A673 (cell line): ENCODE results near the gene FBXO41. TPM values are rescaled to one million over a fixed set of nuclear protein-coding genes. Genes with fewer than 3 reads are reported as not detected.

Source experiments
- BruUV-seq: library from RNA; stranded (reverse); fragments of 400-500 nt; replicated peaks from 2 replicates; lab custom pipeline; 2021; lab: Mats Ljungman, UMichigan
- CTCF ChIA-PET: fragments of 300-600 bp; sonication (Branson Sonifier 250); formaldehyde crosslinking; loops from one replicate; lab custom pipeline; 2022; ENCODE audit warnings: antibody characterized with exemption; lab: Charles Lee
- POLR2A ChIA-PET: fragments of 300-600 bp; sonication (Branson Sonifier 250); formaldehyde crosslinking; loops from one replicate; lab custom pipeline; 2022; ENCODE audit warnings: antibody characterized with exemption; ENCODE audit not compliant: low non-redundant PET; lab: Charles Lee
- DNase-seq: peaks from one replicate; pipeline ENCODE4 v3.0.0-alpha.2; 2015; ENCODE audit warnings: low spot score
- H3K27ac ChIP-seq: fragments of 200-600 bp; sonication (generic); 2 replicates; pipeline ENCODE4 v1.5.1; 2016; ENCODE audit warnings: mixed run types, low read depth, mild to moderate bottlenecking, mixed read lengths, antibody characterized with exemption, low read length; ENCODE audit not compliant: poor library complexity, severe bottlenecking
- H3K27me3 ChIP-seq: fragments of 200-600 bp; sonication (generic); replicated peaks from 2 replicates; pipeline ENCODE4 v1.6.1; 2017; ENCODE audit warnings: mixed run types, low read depth, mild to moderate bottlenecking, mixed read lengths, antibody characterized with exemption, low read length; ENCODE audit not compliant: insufficient read depth, poor library complexity
- H3K36me3 ChIP-seq: fragments of 200-600 bp; sonication (generic); 2 replicates; pipeline ENCODE4 v1.6.1; 2016; ENCODE audit warnings: mixed run types, mild to moderate bottlenecking, mixed read lengths, antibody characterized with exemption, low read length; ENCODE audit not compliant: insufficient read depth, poor library complexity, severe bottlenecking
- H3K4me1 ChIP-seq: fragments of 200-600 bp; sonication (generic); 2 replicates; pipeline ENCODE4 v1.6.1; 2017; ENCODE audit warnings: mixed run types, mild to moderate bottlenecking, mixed read lengths, antibody characterized with exemption, low read length; ENCODE audit not compliant: insufficient read depth, poor library complexity, severe bottlenecking
- H3K4me3 ChIP-seq: fragments of 200-600 bp; sonication (generic); 2 replicates; pipeline ENCODE4 v1.5.1; 2016; ENCODE audit warnings: low read depth, mixed run types, mild to moderate bottlenecking, mixed read lengths, low read length; ENCODE audit not compliant: poor library complexity, severe bottlenecking
- H3K9me3 ChIP-seq: fragments of 200-600 bp; sonication (generic); 2 replicates; pipeline ENCODE4 v1.6.1; 2016; ENCODE audit warnings: mixed run types, low read depth, mild to moderate bottlenecking, mixed read lengths, antibody characterized with exemption, low read length; ENCODE audit not compliant: poor library complexity, severe bottlenecking
- EZH2 ChIP-seq: fragments of 200-600 bp; sonication (generic); IDR thresholded peaks from 2 replicates; pipeline ENCODE4 v1.6.1; 2017; ENCODE audit warnings: borderline replicate concordance, low read depth, mild to moderate bottlenecking, mixed read lengths, antibody characterized with exemption, low read length; ENCODE audit not compliant: poor library complexity, severe bottlenecking
- intact Hi-C: fragments of 100-400 bp; cut with micrococcal nuclease; formaldehyde crosslinking; loops from one replicate; pipeline ENCODE4 v1.10.0; 2022; ENCODE audit not compliant: unreplicated experiment
- total RNA-seq: library from RNA; stranded (reverse); gene quantifications from 2 replicates; pipeline ENCODE4 v1.2.3, GENCODE V29; 2021
- TF ChIP-seq, protein P1 (sequence below): fragments of 300-800, 200-600 bp; sonication (generic); conservative IDR thresholded peaks from 2 replicates; pipeline ENCODE4 v1.5.1; 2017; ENCODE audit warnings: low read depth, mild to moderate bottlenecking, antibody characterized with exemption, low read length, moderate library complexity, mixed read lengths

The FBXO41 gene
- total RNA-seq, 1 experiment from 2014 or later = 8.6 TPM

DNA sequence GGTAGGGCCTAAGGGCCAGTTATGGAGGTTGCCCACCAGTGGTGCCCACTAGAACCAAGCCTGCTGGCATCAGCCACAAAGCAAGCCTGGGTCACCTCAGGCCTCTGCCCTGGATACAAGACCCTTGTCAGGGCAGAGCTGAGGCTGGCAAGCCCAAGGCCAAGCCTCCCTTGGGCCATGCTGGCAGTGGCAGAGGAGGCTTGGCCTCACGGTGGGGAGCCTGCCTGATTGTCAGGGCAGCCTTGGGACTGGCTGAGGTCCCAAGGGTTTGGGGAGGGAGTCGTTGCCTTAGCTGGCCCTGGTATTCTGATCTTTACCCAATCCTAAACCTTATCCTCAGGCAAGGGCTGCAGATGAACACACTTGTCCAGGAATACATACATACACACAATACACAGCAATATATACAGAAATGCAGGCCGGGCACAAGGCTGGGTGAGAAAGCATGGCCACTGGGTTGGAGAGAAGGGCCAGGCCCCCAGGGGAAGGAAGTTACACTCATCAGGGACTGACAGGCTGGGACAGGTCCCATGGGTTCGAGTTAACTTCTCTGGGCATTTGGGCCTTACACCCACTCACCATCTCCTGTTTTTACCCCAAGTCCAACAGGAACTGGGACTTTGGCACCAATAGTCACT is 29.2 kb downstream of the FBXO41 start:
- intact Hi-C loops = no loop called here
- ChIA-PET CTCF (no interaction called here), POLR2A (no interaction called here)
- H3K9me3 ChIP-seq = no peaks in the 10 kb centered on the region
- H3K4me1 ChIP-seq = no peaks in the 10 kb centered on the region
- no peak for TF ChIP-seq EZH2
- TF ChIP-seq, protein P1, sequence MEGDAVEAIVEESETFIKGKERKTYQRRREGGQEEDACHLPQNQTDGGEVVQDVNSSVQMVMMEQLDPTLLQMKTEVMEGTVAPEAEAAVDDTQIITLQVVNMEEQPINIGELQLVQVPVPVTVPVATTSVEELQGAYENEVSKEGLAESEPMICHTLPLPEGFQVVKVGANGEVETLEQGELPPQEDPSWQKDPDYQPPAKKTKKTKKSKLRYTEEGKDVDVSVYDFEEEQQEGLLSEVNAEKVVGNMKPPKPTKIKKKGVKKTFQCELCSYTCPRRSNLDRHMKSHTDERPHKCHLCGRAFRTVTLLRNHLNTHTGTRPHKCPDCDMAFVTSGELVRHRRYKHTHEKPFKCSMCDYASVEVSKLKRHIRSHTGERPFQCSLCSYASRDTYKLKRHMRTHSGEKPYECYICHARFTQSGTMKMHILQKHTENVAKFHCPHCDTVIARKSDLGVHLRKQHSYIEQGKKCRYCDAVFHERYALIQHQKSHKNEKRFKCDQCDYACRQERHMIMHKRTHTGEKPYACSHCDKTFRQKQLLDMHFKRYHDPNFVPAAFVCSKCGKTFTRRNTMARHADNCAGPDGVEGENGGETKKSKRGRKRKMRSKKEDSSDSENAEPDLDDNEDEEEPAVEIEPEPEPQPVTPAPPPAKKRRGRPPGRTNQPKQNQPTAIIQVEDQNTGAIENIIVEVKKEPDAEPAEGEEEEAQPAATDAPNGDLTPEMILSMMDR = no peak
- H3K27me3 ChIP-seq = no peaks in the 10 kb centered on the region
- peaks cover 47% of the 10 kb centered on the region for H3K36me3 ChIP-seq
- no peak overlapping the region for H3K27ac ChIP-seq
- no TSS peak for BruUV-seq
- no peak for DNase-seq
- no peak overlapping the region for H3K4me3 ChIP-seq

DNA sequence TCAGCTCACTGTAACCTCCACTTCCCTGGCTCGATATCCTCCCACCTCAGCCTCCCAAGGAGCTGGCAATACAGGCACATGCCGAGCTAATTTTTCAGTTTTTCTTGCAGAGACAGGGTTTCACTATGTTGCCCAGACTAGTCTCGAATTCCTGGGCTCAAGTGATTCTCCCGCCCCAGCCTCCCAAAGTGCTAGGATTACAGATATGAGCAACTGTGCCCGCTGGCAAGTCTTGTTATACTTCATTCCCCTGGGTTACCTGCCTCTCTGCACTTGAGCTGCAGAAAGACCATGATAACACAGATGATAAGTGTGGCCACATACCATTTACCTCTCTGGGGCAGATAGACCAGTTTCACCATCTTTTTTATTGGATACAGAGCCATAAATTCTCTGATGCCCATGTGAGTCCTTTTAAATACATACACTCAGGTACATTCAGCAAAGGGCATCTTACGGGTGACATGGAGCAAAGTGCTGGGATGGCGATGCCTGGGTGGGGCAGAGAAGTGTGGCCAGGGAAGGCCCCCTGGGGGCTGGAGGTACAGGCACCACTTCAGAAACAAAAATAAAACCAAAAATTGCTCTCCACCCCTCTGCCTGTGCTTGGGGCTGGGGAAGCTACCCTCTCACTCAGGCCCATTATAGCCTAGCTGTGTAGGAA is 29.8 kb downstream of the FBXO41 start:
- intact Hi-C loops = no loop called here
- no peak for DNase-seq
- Histone ChIP-seq H3K4me3 (no peak overlapping the region), H3K9me3 (no peaks in the 10 kb centered on the region), H3K27ac (no peak overlapping the region), H3K4me1 (no peaks in the 10 kb centered on the region), H3K36me3 (peaks cover 53% of the 10 kb centered on the region), H3K27me3 (no peaks in the 10 kb centered on the region)
- ChIA-PET CTCF (no interaction called here), POLR2A (no interaction called here)
- BruUV-seq = no TSS peak
- no peak for TF ChIP-seq EZH2

DNA sequence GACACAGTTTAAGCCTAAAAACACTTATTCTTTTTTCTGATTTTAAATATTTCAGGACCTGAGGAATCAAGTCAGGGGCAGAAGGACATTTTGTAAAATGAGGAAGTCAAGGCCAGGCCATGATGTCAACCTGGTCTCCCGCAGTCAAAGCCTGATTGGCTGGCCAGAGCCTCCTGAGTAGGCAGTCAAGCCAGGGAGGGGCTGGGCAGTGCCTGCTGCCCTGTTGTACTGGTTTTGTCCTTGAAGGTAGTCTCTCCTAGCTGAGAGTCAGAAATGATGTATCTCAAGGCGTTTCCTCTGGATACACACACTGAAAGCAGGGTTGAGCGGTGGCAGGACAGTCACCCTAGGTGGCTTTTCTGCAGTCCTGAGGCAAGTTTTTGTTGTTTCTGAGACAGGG is 30.4 kb downstream of the FBXO41 start:
- H3K9me3 ChIP-seq = no peaks in the 10 kb centered on the region
- H3K27ac ChIP-seq = no peak overlapping the region
- no peak overlapping the region for H3K4me3 ChIP-seq
- CTCF ChIA-PET = no interaction called here
- intact Hi-C loops = no loop called here
- POLR2A ChIA-PET = no interaction called here
- H3K36me3 ChIP-seq = peaks cover 59% of the 10 kb centered on the region
- TF ChIP-seq, protein P1 = no peak
- no peak for TF ChIP-seq EZH2
- no peaks in the 10 kb centered on the region for H3K27me3 ChIP-seq
- BruUV-seq = no TSS peak
- no peak for DNase-seq
- no peaks in the 10 kb centered on the region for H3K4me1 ChIP-seq

DNA sequence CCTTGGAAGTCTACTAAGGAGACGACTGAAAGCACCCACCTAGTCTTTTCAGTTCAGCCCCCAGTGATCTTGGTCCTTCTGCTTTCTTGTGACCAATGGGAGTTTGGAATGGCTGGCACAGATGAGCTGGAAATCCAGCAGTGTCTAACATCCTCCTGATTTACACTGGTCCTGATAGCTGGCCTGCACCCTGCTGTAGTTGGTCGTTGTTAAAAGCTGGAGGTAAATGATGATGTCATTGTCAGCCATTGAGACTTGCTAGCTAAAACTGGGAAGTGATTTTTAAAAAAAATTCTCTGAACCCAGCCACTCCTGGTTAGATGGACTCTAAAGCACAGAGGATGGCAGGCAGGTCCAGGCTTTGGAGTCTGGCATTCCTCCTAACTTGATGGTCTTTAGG is 30.9 kb downstream of the FBXO41 start:
- intact Hi-C loops = no loop called here
- POLR2A ChIA-PET = no interaction called here

More for the DNA sequence above, 30.9 kb downstream of the FBXO41 start:
- no peaks in the 10 kb centered on the region for H3K27me3 ChIP-seq
- DNase-seq = no peak
- no peak overlapping the region for H3K27ac ChIP-seq
- H3K4me1 ChIP-seq = no peaks in the 10 kb centered on the region
- CTCF ChIA-PET = no interaction called here
- TF ChIP-seq EZH2 = no peak
- TF ChIP-seq, protein P1 = no peak
- no peaks in the 10 kb centered on the region for H3K9me3 ChIP-seq
- peaks cover 61% of the 10 kb centered on the region for H3K36me3 ChIP-seq
- no peak overlapping the region for H3K4me3 ChIP-seq
- no TSS peak for BruUV-seq
